HL-60 (cell line): ENCODE data around the gene ADAMTS4.
A peak's percentile ranks its signal among the peaks of the same experiment; 100 is the strongest.

ENCODE experiments used
- CTCF ChIP-seq: IDR thresholded peaks from one replicate; pipeline ENCODE4 v1.5.1; 2011; ENCODE audit warnings: low read length, control low read depth, inconsistent platforms; ENCODE audit not compliant: insufficient read depth
- SPI1 ChIP-seq: IDR thresholded peaks from 2 replicates; pipeline ENCODE4 v1.6.1; 2012; ENCODE audit warnings: low read depth, mild to moderate bottlenecking, borderline replicate concordance

- TF ChIP-seq CTCF (peak; percentile 22), SPI1 (peak; percentile 21; the same call in 1 of the 2 replicates)
Observed at GRCh38 chr1:161165742-161166668, 32.8 kb downstream of the ADAMTS4 start, which contains the start of gene PPOX.
